Activated gamma-delta T cell treated with anti-CD3 and anti-CD28 coated beads, Interleukin-2, amount 50 U/mL, for 16 hours (primary cell): ENCODE measurements around the gene TLX3.
"Not testable (repeated sequence)": the region's sequence is repeated elsewhere in the genome, so short reads cannot be mapped to it uniquely, and the experiment has no call there.

ENCODE experiments used
- DNase-seq: peaks from one replicate; pipeline ENCODE4 v3.0.0-alpha.2; 2020; ENCODE audit warnings: low read depth

TLX3 gene

GRCh38 chr5:171308453-171309275, at the start of gene TLX3:
TLX3 (plus strand) TSS chr5:171309248; CDS start chr5:171309366, 118 bp downstream.
- no peak for DNase-seq

DNA sequence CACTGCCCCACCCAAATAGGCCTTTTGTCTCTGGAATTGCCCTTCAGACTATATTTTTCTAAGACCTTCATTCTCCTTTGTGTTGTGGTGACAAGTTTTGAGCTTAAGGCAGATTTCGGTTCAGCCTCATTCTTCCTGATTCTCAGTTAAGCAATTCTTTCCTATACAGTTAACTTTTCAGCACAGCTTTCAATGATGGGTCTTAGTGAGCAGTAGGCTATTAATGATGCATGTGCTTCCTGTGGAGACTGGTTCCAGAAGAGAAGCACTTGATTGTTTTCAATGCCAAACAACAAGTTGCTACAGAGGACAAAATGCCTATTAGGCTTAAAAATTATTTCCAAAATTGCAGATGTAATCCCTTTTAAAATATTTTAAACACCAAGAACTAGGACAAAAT, 47.7 kb upstream of the TLX3 start:
- DNase-seq = no peak

DNA sequence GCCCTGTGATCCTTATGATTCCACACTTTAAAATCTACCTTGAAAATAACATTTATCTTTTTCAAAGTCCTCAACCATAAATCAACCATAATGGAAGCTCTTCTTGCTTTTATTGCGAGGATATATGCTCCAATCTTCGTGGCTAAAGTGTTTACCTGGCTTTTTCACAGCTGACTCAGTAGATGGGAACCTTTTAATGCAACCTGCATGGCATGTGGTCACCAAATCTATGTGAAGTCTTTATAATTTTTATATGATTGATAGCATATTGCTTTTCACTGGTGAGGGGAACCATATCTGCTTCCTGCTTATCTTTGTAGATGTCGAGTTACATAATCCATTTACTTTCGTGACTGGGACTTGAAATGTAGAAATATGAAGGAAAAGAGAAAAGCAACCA, 47.1 kb upstream of the TLX3 start:
- no peak for DNase-seq

DNA sequence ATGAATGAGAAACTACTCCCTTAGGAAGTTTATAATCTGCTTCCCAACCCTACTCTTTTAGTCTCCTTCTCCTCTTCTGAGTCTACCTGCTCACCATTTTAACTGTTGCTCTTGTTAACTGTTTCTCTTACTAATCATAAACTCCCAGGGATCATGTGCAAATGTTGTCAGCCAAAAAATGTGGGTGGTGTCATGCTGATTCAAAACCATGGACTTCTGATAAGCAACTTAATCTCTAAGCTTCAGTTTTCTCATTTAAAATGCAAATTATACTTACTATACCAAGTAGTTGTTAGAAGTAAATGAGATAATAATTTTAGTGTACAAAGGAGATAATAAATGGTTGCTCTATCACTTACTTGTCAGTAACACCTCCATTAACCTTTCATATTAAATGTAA, 45.9 kb upstream of the TLX3 start:
- no peak for DNase-seq

DNA sequence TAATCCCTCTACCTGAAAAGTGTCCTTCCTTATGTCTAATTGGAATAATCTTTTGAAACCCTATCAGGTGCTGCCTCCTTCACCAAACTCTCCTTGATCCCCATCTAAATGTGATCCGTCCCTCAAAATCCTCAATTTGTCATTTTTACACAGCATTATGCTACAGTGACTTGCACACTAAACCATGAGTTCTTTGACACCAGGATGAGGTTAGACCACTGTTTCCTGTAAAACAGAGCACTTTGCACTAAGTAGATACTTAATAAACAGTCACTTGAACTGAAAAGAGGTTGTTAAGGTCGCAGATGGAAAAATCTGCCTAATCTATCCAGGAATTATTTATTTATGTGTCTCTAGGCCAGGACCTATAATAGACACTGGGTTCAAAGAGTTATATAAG, 44.2 kb upstream of the TLX3 start:
- no peak for DNase-seq

GRCh38 chr5:171268700-171269620, 40.1 kb upstream of the TLX3 start:
- DNase-seq = no peak

DNA sequence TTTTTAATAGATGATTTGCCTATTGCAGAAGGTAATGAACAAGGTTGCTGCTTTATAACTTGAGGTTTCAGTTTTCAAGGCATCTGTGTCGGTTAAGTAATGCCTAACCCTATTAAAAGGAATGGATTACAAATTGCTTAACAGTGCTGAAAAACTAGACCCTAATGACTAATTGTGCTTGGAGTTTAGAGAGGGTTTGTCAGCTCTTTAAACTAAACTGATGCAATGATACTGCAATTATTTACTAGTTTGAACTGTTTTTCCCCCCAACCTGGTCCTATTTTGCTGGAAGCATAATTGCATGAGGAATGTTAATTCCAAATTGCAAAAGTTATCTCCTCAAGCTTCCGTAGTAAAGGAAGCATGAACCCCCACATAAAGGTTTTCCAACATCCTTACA, 39.3 kb upstream of the TLX3 start:
- DNase-seq = no peak

DNA sequence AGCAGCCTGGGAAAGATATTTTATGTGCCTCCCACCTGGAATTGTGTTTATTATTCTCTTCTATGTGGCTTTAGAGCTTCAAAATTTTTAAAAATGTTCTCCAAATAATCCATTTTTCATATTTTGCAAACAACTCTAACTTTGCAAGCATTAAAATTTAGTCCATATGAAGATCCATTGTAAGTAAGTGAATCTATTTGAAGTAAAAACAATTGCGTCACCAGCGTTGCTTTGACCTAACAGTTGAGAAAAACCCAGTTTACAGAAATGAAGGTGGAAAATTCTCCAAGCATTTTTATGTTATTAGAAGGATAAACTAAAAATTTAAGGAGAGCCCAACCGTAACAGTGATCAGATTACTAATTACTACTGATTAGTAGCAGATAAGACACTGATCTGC, 38.9 kb upstream of the TLX3 start:
- no peak for DNase-seq

GRCh38 chr5:171271798-171272197, 37.2 kb upstream of the TLX3 start:
- no peak for DNase-seq

DNA sequence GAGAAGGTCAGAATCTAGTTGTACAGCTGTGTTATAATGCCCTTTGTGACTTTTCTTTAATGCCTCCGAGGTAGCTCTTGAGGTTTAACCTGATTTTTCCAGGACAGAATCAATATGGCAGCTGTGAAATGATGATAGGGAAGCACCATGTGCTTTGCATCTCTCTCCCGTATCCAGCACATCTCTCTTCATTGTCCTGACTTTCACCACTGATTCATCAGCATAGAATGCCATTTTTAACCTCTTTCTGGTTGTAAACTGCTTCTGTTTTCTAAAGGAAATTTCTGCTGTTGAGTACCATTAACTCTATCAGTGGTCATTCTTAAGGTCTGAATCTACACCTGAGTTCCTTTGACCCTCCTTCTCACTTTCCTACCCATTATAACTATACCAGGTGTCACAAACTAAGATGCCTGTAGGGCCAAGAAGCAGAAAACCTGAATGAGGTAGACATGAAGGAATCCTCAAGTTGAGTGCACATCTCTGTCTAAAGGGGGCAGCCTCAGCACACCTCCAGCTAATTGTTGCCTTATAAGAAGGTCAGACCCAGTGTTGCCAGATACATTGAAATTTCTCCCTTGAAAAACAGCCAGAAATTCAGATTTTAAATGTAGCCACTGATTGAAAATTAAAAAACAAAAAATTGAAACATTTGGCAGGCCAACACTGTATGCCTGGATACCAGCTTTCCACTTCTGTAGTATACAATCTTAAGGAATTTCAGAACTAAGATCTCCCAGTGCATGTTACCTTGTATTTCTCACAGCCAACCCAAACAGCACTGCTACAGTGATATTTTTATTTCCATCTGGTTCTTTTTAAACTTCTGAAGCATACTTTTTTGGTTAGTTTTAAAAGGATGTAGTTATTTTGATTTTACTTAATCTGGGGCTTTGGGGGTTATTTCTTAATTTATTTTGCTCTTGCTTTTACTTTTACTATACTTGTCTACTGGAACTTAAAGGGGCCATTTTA, 35.8 kb upstream of the TLX3 start:
- no peak for DNase-seq

- DNase-seq = no peak
Measured at GRCh38 chr5:171275841-171276544, 33.1 kb upstream of the TLX3 start.

- DNase-seq = no peak
Measured at GRCh38 chr5:171283753-171284152, 25.3 kb upstream of the TLX3 start.

DNA sequence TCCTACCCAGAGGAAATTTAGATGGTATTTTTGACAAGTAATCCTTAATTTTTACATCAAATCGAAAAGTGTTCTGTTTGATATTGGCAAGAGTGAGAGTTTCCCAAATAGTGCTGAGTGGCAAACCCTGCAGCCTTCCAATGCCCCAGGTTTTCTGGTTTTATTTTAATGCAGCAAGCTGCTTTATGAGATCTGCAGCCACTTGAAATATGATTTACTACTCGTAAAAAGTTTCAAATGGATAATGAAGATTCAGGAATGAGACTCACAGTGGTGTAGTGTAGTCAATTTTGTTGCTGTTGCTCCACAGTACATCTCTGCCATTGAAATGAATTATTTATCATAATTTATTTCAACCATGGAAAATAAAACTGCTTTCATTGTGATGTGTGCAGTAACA, 23.6 kb upstream of the TLX3 start:
- no peak for DNase-seq

DNA sequence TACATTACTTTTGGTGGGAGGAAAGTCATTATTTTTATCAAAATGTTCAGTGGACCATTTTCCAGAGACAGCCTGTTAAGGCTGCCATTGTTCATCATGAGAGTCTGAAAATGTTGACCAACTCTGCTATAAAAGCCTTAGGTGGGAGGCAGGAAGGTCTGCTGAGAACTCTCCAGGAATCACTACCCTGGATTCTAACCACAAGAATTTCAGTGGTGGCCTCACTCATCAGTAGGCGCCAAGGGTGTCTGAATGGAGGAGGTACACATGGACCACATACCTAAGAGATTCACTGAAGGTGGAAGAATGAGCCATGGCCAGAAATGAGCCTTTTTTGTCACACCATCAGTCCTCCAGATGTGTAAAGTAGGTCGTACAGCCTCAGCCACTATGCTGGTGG, 21.0 kb upstream of the TLX3 start:
- no peak for DNase-seq

DNA sequence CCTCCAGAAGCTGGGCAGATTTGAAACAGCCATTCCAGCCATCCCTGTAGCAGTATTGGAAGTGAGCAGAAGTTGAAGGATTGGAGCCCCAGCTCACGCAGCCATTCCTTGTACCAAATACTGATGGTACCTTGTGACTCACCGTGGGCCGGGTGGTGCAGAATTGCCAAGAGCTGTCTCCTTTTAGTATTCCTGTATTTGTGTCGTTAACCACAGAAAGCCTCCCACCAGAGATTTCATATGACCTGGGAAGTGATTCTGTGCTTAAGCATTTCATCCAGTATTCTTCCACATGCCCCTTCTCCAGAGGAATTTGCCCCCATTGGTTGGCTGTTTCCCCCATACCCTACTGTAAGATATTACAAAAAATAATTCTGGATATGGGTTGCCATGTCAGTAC, 17.7 kb upstream of the TLX3 start:
- no peak for DNase-seq

GRCh38 chr5:171295299-171295698, 13.7 kb upstream of the TLX3 start:
- no peak for DNase-seq

DNA sequence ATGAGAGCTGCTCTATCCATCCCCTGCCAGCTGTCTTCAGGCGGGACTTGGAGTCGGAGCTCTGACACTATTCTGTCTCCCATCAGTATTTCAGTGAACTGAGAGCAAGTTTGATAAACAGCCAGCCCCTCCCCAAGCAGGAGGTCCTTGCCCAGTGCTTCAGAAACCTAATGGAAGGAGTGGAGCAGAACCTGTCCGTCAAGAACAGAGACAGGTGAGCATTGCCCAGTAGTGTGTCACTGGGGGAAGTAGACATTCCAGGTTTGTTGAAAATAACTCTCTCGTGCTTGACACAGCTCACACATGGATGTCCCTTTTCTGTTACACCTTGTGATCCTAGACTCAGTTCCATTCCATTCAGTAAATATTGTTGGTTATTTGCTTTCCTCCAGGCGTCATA, 13.2 kb upstream of the TLX3 start:
- no peak for DNase-seq

DNA sequence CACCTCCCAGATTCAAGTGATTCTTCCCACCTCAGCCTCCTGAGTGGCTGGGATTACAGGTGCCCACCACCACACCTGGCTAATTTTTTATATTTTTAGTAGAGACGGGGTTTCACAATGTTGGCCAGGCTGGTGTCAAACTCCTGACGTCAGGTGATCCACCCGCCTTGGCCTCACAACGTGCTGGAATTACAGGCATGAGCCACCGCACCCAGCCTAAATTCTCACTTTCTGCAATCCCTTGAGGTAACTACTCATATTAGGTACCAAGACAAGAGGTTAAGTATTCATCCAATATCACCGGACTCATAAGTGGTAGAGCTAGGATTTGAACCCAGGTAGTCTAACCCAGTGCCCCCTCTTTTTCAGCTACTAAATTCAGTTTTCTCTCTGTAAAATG, 11.1 kb upstream of the TLX3 start:
- not testable (repeated sequence) for DNase-seq

DNA sequence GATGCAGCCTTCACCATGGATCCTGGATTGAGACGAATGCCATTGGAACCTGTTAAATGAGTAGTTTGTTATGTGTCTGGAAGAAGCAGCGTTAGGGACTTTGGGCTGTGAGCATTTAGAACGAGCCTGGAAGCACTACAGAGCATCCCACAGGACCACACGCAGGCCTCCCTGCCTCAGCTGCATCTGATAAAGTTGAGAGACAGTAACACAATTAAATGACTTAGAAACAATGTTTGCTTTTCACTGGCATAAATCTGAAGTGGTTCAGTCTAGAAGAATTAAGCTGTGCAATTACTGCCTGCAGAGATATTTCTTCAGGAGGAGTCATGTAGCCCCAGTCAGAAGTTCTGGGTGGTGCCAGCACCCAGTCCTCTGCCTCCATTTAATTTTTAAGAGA, 9.8 kb upstream of the TLX3 start:
- DNase-seq = no peak

DNA sequence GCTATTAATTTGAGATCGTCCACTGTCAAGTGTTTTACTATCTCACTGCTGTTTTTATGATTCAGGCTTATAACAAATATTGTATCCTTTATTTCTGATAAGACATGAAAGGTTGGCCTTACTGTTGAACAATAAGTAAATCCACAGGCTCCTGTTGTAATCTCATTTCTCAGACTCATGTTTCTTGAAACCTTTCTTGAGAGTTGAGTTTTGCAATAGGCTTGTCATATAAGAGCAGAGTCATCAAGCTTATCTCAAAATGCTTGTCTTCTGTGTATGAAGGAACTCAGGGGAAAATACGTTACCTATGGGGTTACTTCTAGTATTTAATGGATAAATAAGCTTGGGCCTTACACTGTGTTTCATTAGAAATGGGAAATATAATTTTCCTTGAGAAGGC, 9.2 kb upstream of the TLX3 start:
- no peak for DNase-seq

DNA sequence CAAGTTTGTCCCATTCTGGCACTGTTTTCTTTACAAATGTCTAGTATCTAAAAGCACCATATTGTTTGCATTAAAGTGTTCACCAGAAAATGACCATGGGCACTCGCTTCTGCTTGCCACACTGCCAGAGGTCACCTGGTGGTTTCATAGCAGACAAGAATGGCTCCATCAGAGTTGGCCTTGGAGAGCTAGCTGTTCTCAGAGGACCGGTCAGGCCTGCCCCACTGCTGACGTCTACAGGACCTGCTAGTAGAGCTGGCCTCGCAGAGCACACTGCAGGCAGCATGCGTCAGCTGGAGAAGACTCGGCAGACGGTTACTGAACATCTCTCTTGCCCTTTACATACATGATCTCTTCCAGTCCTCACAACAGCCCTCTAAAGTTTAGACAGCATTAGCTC, 8.7 kb upstream of the TLX3 start:
- no peak for DNase-seq
